PC-9 (cell line): ENCODE measurements around the gene TRIM56. TPM values are rescaled to one million over a fixed set of nuclear protein-coding genes. Genes with fewer than 3 reads are reported as not detected.
"Not testable (repeated sequence)": the region's sequence is repeated elsewhere in the genome, so short reads cannot be mapped to it uniquely, and the experiment has no call there.

Experiments
- BruUV-seq: library from RNA; stranded (reverse); fragments of 400-500 nt; replicated peaks from 2 replicates; lab custom pipeline; 2021; lab: Mats Ljungman, UMichigan
- CTCF ChIA-PET: fragments of 300-600 bp; sonication (Branson Sonifier 250); formaldehyde crosslinking; loops from one replicate; lab custom pipeline; 2022; ENCODE audit warnings: antibody characterized with exemption; lab: Charles Lee
- POLR2A ChIA-PET: fragments of 300-600 bp; sonication (Branson Sonifier 250); formaldehyde crosslinking; loops from one replicate; lab custom pipeline; 2022; ENCODE audit warnings: antibody characterized with exemption; ENCODE audit not compliant: unreplicated experiment; lab: Charles Lee
- DNase-seq, 2 experiments: peaks; one replicate each; pipeline versions ENCODE4 v3.0.0 to v3.0.0-alpha.2; 2015 to 2022; ENCODE audit warnings: mixed read lengths in 1 of 2
- H2AFZ ChIP-seq: fragments of 200-600 bp; sonication (generic); 2 replicates; pipeline ENCODE4 v1.8.1; 2017; ENCODE audit warnings: antibody characterized with exemption
- H3F3A ChIP-seq: fragments of 200-600 bp; sonication (generic); 2 replicates; pipeline ENCODE4 v1.8.1; 2017; ENCODE audit warnings: antibody characterized with exemption, mild to moderate bottlenecking, low read depth; ENCODE audit not compliant: insufficient read depth
- H3K27ac ChIP-seq: fragments of 200-600 bp; sonication (generic); 2 replicates; pipeline ENCODE4 v1.6.1; 2016; ENCODE audit warnings: mixed run types
- H3K27me3 ChIP-seq: fragments of 200-600 bp; sonication (generic); 2 replicates; pipeline ENCODE4 v1.6.1; 2016; ENCODE audit warnings: low read depth, mixed run types; ENCODE audit not compliant: insufficient read depth
- H3K36me3 ChIP-seq: fragments of 200-600 bp; sonication (generic); 2 replicates; pipeline ENCODE4 v1.6.1; 2016; ENCODE audit warnings: low read depth, mixed run types
- H3K4me1 ChIP-seq: fragments of 200-600 bp; sonication (generic); replicated peaks from 2 replicates; pipeline ENCODE4 v1.6.1; 2016; ENCODE audit warnings: mixed run types; ENCODE audit not compliant: insufficient read depth
- H3K4me2 ChIP-seq: fragments of 200-600 bp; sonication (generic); 2 replicates; pipeline ENCODE4 v1.6.1; 2017; ENCODE audit warnings: mixed run types
- H3K4me3 ChIP-seq: fragments of 200-600 bp; sonication (generic); 2 replicates; pipeline ENCODE4 v1.6.1; 2016; ENCODE audit warnings: mixed run types
- H3K79me2 ChIP-seq: fragments of 200-600 bp; sonication (generic); 2 replicates; pipeline ENCODE4 v1.6.1; 2017; ENCODE audit warnings: low read depth, mixed run types
- H3K9me2 ChIP-seq: fragments of 200-600 bp; sonication (generic); 2 replicates; pipeline ENCODE4 v1.8.1; 2017; ENCODE audit warnings: mild to moderate bottlenecking; ENCODE audit not compliant: insufficient read depth
- H3K9me3 ChIP-seq: fragments of 200-600 bp; sonication (generic); 2 replicates; pipeline ENCODE4 v1.8.1; 2016; ENCODE audit warnings: low read depth; ENCODE audit not compliant: insufficient read depth
- H4K20me1 ChIP-seq: fragments of 200-600 bp; sonication (generic); 2 replicates; pipeline ENCODE4 v1.8.1; 2017; ENCODE audit not compliant: insufficient read depth
- EZH2 ChIP-seq: fragments of 200-600 bp; sonication (generic); IDR thresholded peaks from 2 replicates; pipeline ENCODE4 v1.8.0; 2017; ENCODE audit warnings: antibody characterized with exemption, low read depth
- intact Hi-C: fragments of 100-400 bp; cut with micrococcal nuclease; formaldehyde crosslinking; loops from one replicate; pipeline ENCODE4 v1.10.0; 2022; ENCODE audit not compliant: unreplicated experiment
- total RNA-seq: library from RNA; stranded (reverse); gene quantifications from 2 replicates; pipeline ENCODE4 v1.2.3, GENCODE V29; 2021
- TF ChIP-seq, protein P1 (sequence below): fragments of 200-600 bp; sonication (generic); conservative IDR thresholded peaks from 2 replicates; pipeline ENCODE4 v1.6.1; 2017; ENCODE audit warnings: mixed run types, antibody characterized with exemption, mild to moderate bottlenecking, moderate library complexity

TRIM56 gene
- total RNA-seq, 1 experiment from 2014 or later: 72.3 TPM

DNA sequence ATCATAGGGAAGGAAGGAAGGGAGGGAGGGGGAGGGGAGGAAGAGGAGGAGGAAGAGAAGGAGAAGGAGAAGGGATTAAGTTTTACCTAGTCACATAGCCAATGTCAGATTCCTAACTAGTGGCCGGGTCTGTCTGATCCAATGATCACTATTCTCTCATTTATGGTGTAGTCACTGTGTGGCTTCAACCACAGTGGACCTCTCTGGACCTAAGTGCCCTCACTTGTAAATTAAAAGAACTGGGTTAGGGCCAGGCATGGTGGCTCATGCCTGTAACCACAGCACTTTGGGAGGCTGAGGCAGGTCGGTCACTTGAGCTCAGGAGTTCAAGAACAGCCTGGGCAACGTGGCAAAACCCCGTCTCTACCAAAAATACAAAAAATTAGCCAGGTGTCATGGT is 35.0 kb downstream of the TRIM56 start:
- Histone ChIP-seq H3K27ac (peak overlapping the region; percentile 99), H2AFZ (no peak overlapping the region), H3K9me2 (no peaks in the 10 kb centered on the region), H3F3A (peaks cover 95% of the 10 kb centered on the region), H3K9me3 (no peaks in the 10 kb centered on the region), H3K4me1 (peaks cover 83% of the 10 kb centered on the region), H3K79me2 (peaks cover 7% of the 10 kb centered on the region; the same call in 1 of the 2 replicates), H3K36me3 (no peaks in the 10 kb centered on the region), H3K4me3 (no peak overlapping the region), H3K27me3 (no peaks in the 10 kb centered on the region), H3K4me2 (no peak overlapping the region), H4K20me1 (no peaks in the 10 kb centered on the region)
- DNase-seq: no peak
- no peak for TF ChIP-seq EZH2
- TF ChIP-seq, protein P1, sequence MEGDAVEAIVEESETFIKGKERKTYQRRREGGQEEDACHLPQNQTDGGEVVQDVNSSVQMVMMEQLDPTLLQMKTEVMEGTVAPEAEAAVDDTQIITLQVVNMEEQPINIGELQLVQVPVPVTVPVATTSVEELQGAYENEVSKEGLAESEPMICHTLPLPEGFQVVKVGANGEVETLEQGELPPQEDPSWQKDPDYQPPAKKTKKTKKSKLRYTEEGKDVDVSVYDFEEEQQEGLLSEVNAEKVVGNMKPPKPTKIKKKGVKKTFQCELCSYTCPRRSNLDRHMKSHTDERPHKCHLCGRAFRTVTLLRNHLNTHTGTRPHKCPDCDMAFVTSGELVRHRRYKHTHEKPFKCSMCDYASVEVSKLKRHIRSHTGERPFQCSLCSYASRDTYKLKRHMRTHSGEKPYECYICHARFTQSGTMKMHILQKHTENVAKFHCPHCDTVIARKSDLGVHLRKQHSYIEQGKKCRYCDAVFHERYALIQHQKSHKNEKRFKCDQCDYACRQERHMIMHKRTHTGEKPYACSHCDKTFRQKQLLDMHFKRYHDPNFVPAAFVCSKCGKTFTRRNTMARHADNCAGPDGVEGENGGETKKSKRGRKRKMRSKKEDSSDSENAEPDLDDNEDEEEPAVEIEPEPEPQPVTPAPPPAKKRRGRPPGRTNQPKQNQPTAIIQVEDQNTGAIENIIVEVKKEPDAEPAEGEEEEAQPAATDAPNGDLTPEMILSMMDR: no peak
- intact Hi-C loops: no loop called here
- POLR2A ChIA-PET: no interaction called here
- BruUV-seq: no TSS peak
- CTCF ChIA-PET: no interaction called here

GRCh38 chr7:101121631-101121990 is 36.3 kb downstream of the TRIM56 start:
- intact Hi-C loops, DNase-seq, H3K9me2 ChIP-seq, H3K79me2 ChIP-seq, H2AFZ ChIP-seq, H3K36me3 ChIP-seq, H3K9me3 ChIP-seq, H4K20me1 ChIP-seq, H3K27me3 ChIP-seq: not testable (repeated sequence)
- POLR2A ChIA-PET: interaction anchor here (0.6 to 1.6 kb wide), 2 partner anchors 36 to 320 kb away, joined by 10 to 16 read pairs; partner anchors contain the start of gene TRIM56
- TF ChIP-seq, protein P1: 0 out of 2 replicates have a peak, but pooled peaks have one; percentile 16
- Histone ChIP-seq H3K27ac (peak overlapping the region; percentile 99), H3K4me3 (peak overlapping the region; percentile 50; the same call in 1 of the 2 replicates), H3K4me2 (peak overlapping the region; percentile 92; the same call in 1 of the 2 replicates), H3F3A (peaks cover 98% of the 10 kb centered on the region), H3K4me1 (peaks cover 92% of the 10 kb centered on the region)
- TSS peak; percentile 34 for BruUV-seq
- CTCF ChIA-PET: interaction anchor here (0.5 to 0.7 kb wide), 2 partner anchors 447 to 595 kb away, joined by 6 to 8 read pairs; no protein-coding TSS in a partner anchor

- ChIA-PET CTCF (interaction anchor here (0.5 to 1.3 kb wide), 3 partner anchors 21 to 595 kb away, joined by 3 to 6 read pairs (median 4); no protein-coding TSS in a partner anchor), POLR2A (interaction anchor here (0.6 to 1.6 kb wide), 4 partner anchors 22 to 320 kb away, joined by 9 to 17 read pairs (median 13); partner anchors contain the start of gene TRIM56)
- peak overlapping the region; percentile 92 for H3K4me2 ChIP-seq
- H3K4me1 ChIP-seq: peaks cover 92% of the 10 kb centered on the region
- intact Hi-C loops: loop anchor here (1.0 kb wide), 1 partner anchor 22 kb away; no protein-coding TSS in a partner anchor
- H3K79me2 ChIP-seq: peaks cover 9% of the 10 kb centered on the region; the same call in 1 of the 2 replicates
- peaks cover 98% of the 10 kb centered on the region for H3F3A ChIP-seq
- no peaks in the 10 kb centered on the region for H4K20me1 ChIP-seq
- H2AFZ ChIP-seq: peak overlapping the region; percentile 28; the same call in 1 of the 2 replicates
- H3K27me3 ChIP-seq: no peaks in the 10 kb centered on the region
- TF ChIP-seq, protein P1: no peak
- no peak for TF ChIP-seq EZH2
- H3K9me2 ChIP-seq: no peaks in the 10 kb centered on the region
- H3K4me3 ChIP-seq: peak overlapping the region; percentile 50
- H3K9me3 ChIP-seq: no peaks in the 10 kb centered on the region
- no TSS peak for BruUV-seq
- no peaks in the 10 kb centered on the region for H3K36me3 ChIP-seq
- H3K27ac ChIP-seq: peak overlapping the region; percentile 99
- peak; percentile 86 to 91 for DNase-seq
Measured at GRCh38 chr7:101121991-101122932, 37.0 kb downstream of the TRIM56 start.
